Neuronal stem cell (in vitro differentiated cells): ENCODE results near the gene CCDC86.

Experiments used
- DNase-seq: peaks from one replicate; pipeline ENCODE4 v3.0.0-alpha.2; 2013; ENCODE audit warnings: low spot score
- H2AFZ ChIP-seq: one replicate; pipeline ENCODE4 v1.6.1; 2013; ENCODE audit warnings: mild to moderate bottlenecking, low read length, inconsistent platforms
- H2AK5ac ChIP-seq: 2 replicates; pipeline ENCODE4 v1.6.1; 2013; ENCODE audit warnings: low read depth, mild to moderate bottlenecking, inconsistent platforms, low read length, moderate library complexity, mixed read lengths
- H2BK120ac ChIP-seq: 2 replicates; pipeline ENCODE4 v1.6.1; 2013; ENCODE audit warnings: low read depth, mild to moderate bottlenecking, inconsistent platforms, low read length, moderate library complexity, mixed read lengths
- H2BK12ac ChIP-seq: one replicate; pipeline ENCODE4 v1.6.1; 2013; ENCODE audit warnings: low read length, inconsistent platforms
- H2BK15ac ChIP-seq: 2 replicates; pipeline ENCODE4 v1.6.1; 2013; ENCODE audit warnings: mild to moderate bottlenecking, low read length, inconsistent platforms, mixed read lengths
- H2BK5ac ChIP-seq: one replicate; pipeline ENCODE4 v1.6.1; 2013; ENCODE audit warnings: inconsistent platforms, mild to moderate bottlenecking, low read length, moderate library complexity
- H3K14ac ChIP-seq: one replicate; pipeline ENCODE4 v1.6.1; 2013; ENCODE audit warnings: low read length, inconsistent platforms
- H3K18ac ChIP-seq: 2 replicates; pipeline ENCODE4 v1.6.1; 2013; ENCODE audit warnings: low read length, inconsistent platforms
- H3K23ac ChIP-seq: 2 replicates; pipeline ENCODE4 v1.6.1; 2013; ENCODE audit warnings: low read depth, mild to moderate bottlenecking, mixed read lengths, low read length, inconsistent platforms; ENCODE audit not compliant: poor library complexity
- H3K27ac ChIP-seq: replicated peaks from 3 replicates; pipeline ENCODE4 v1.5.1; 2013; ENCODE audit warnings: low read length, inconsistent platforms
- H3K27me3 ChIP-seq, 3 experiments: 2 replicates each; pipeline ENCODE4 v1.6.1; 2013; ENCODE audit warnings: low read length in 3 of 3, mild to moderate bottlenecking in 2 of 3, inconsistent platforms in 1 of 3, low read depth in 1 of 3, mixed read lengths in 1 of 3, moderate library complexity in 1 of 3; ENCODE audit not compliant: control insufficient read depth in 3 of 3, insufficient read depth in 3 of 3
- H3K36me3 ChIP-seq, 2 donors: replicated peaks in 1 of 2; 2 replicates each; pipeline ENCODE4 v1.6.1; 2013; ENCODE audit warnings: low read length in 2 of 2; ENCODE audit not compliant: control insufficient read depth in 2 of 2, insufficient read depth in 2 of 2
- H3K4ac ChIP-seq: 2 replicates; pipeline ENCODE4 v1.6.1; 2013; ENCODE audit warnings: inconsistent platforms, mild to moderate bottlenecking, low read length, moderate library complexity
- H3K4me1 ChIP-seq, 2 donors: 1 replicate in 1 of 2; 2 replicates in 1 of 2; pipeline ENCODE4 v1.6.1; 2013; ENCODE audit warnings: low read length in 2 of 2, low read depth in 1 of 2; ENCODE audit not compliant: control insufficient read depth in 2 of 2, insufficient read depth in 1 of 2
- H3K4me2 ChIP-seq: one replicate; pipeline ENCODE4 v1.6.1; 2013; ENCODE audit warnings: mild to moderate bottlenecking, low read length, inconsistent platforms; ENCODE audit not compliant: insufficient read depth, poor library complexity, severe bottlenecking
- H3K4me3 ChIP-seq, 2 donors: 2 replicates each; pipeline ENCODE4 v1.5.1; 2013; ENCODE audit warnings: low read length in 2 of 2, mild to moderate bottlenecking in 2 of 2, inconsistent platforms in 1 of 2, moderate library complexity in 1 of 2
- H3K79me1 ChIP-seq: one replicate; pipeline ENCODE4 v1.6.1; 2013; ENCODE audit warnings: low read depth, mild to moderate bottlenecking, inconsistent platforms, low read length, moderate library complexity
- H3K9ac ChIP-seq: one replicate; pipeline ENCODE4 v1.6.1; 2013; ENCODE audit warnings: mild to moderate bottlenecking, low read depth, low read length, inconsistent platforms; ENCODE audit not compliant: poor library complexity
- H3K9me3 ChIP-seq, 2 donors: replicated peaks in 1 of 2; 2 replicates each; pipeline versions ENCODE3 to v1.6.1; 2013; ENCODE audit warnings: low read length in 2 of 2, mild to moderate bottlenecking in 2 of 2, inconsistent platforms in 1 of 2, low read depth in 1 of 2, mixed read lengths in 1 of 2, moderate library complexity in 1 of 2; ENCODE audit not compliant: control insufficient read depth in 2 of 2, insufficient read depth in 1 of 2
- H4K8ac ChIP-seq: one replicate; pipeline ENCODE4 v1.6.1; 2013; ENCODE audit warnings: low read depth, mild to moderate bottlenecking, inconsistent platforms, low read length, moderate library complexity
- H4K91ac ChIP-seq: one replicate; pipeline ENCODE4 v1.6.1; 2013; ENCODE audit warnings: low read length, low read depth, mild to moderate bottlenecking, inconsistent platforms; ENCODE audit not compliant: poor library complexity
- WGBS, 2 donors: extraction: QIAGEN DNeasy Blood & Tissue Kit; methylation state at CpG; one replicate each; pipeline ENCODE4 v1.1.7; 2013; ENCODE audit warnings: missing lambda C conversion rate in 2 of 2, mixed read lengths in 1 of 2; ENCODE audit not compliant: insufficient read length in 2 of 2, insufficient replicate concordance in 1 of 2; ENCODE audit errors: extremely low coverage in 2 of 2; 5-methylcytosine and 5-hydroxymethylcytosine counted together

The CCDC86 gene

GRCh38 chr11:60874421-60875365 lies 32.8 kb downstream of the CCDC86 start:
- H2BK15ac ChIP-seq, result no peak overlapping the region
- no peak overlapping the region for H4K8ac ChIP-seq
- H4K91ac ChIP-seq, result no peak overlapping the region
- no peak overlapping the region for H3K4ac ChIP-seq
- no peak overlapping the region for H3K18ac ChIP-seq
- no peak overlapping the region for H2BK120ac ChIP-seq
- H3K36me3 ChIP-seq, result peaks cover 3 to 16% of the 10 kb centered on the region in 2 donors
- H2BK12ac ChIP-seq, result no peak overlapping the region
- H3K9me3 ChIP-seq, result no peaks in the 10 kb centered on the region
- H3K23ac ChIP-seq, result no peak overlapping the region
- DNase-seq, result no peak
- no CpG with 5 or more reads among the region's 13 CpGs for WGBS, 2 donors
- no peaks in the 10 kb centered on the region for H3K27me3 ChIP-seq
- H2AK5ac ChIP-seq, result no peak overlapping the region
- H3K4me3 ChIP-seq, result no peak overlapping the region
- peaks cover 0 to 1% of the 10 kb centered on the region in 2 donors for H3K4me1 ChIP-seq
- H2BK5ac ChIP-seq, result no peak overlapping the region
- H3K9ac ChIP-seq, result no peak overlapping the region
- H2AFZ ChIP-seq, result no peak overlapping the region
- no peak overlapping the region for H3K14ac ChIP-seq
- no peak overlapping the region for H3K4me2 ChIP-seq
- H3K79me1 ChIP-seq, result no peaks in the 10 kb centered on the region
- no peak overlapping the region for H3K27ac ChIP-seq

- no peak overlapping the region for H3K18ac ChIP-seq
- peaks cover 0 to 1% of the 10 kb centered on the region in 2 donors for H3K4me1 ChIP-seq
- no peak overlapping the region for H4K8ac ChIP-seq
- peaks cover 8 to 22% of the 10 kb centered on the region in 2 donors for H3K36me3 ChIP-seq
- H2BK15ac ChIP-seq, result no peak overlapping the region
- H3K9me3 ChIP-seq, result no peaks in the 10 kb centered on the region
- no peak overlapping the region for H3K14ac ChIP-seq
- whole genome bisulfite sequencing, 2 donors, result no CpG with 5 or more reads among the region's 7 CpGs
- H2AFZ ChIP-seq, result no peak overlapping the region
- no peak overlapping the region for H2BK120ac ChIP-seq
- DNase-seq, result no peak
- H2BK5ac ChIP-seq, result no peak overlapping the region
- H4K91ac ChIP-seq, result no peak overlapping the region
- H3K27ac ChIP-seq, result no peak overlapping the region
- H3K4me3 ChIP-seq, result no peak overlapping the region
- no peak overlapping the region for H2BK12ac ChIP-seq
- no peak overlapping the region for H3K4me2 ChIP-seq
- H3K4ac ChIP-seq, result no peak overlapping the region
- H2AK5ac ChIP-seq, result no peak overlapping the region
- no peaks in the 10 kb centered on the region for H3K79me1 ChIP-seq
- H3K23ac ChIP-seq, result no peak overlapping the region
- no peak overlapping the region for H3K9ac ChIP-seq
- H3K27me3 ChIP-seq, result no peaks in the 10 kb centered on the region
Measured at GRCh38 chr11:60875366-60876167, 33.7 kb downstream of the CCDC86 start.

GRCh38 chr11:60876168-60876485 lies 34.2 kb downstream of the CCDC86 start:
- Histone ChIP-seq H3K4me2 (no peak overlapping the region), H4K91ac (no peak overlapping the region), H3K27ac (no peak overlapping the region), H2BK120ac (no peak overlapping the region), H3K9ac (no peak overlapping the region), H2BK12ac (no peak overlapping the region), H3K4me3 (no peak overlapping the region), H3K36me3 (peaks cover 8 to 22% of the 10 kb centered on the region in 2 donors), H3K79me1 (no peaks in the 10 kb centered on the region), H3K14ac (no peak overlapping the region), H2AK5ac (no peak overlapping the region), H3K4ac (no peak overlapping the region), H4K8ac (no peak overlapping the region), H3K18ac (no peak overlapping the region), H2BK15ac (no peak overlapping the region), H3K9me3 (no peaks in the 10 kb centered on the region), H3K4me1 (peaks cover 1 to 5% of the 10 kb centered on the region in 2 donors), H3K27me3 (no peaks in the 10 kb centered on the region), H2AFZ (no peak overlapping the region), H2BK5ac (no peak overlapping the region), H3K23ac (no peak overlapping the region)
- WGBS, 2 donors, result no CpG with 5 or more reads among the region's 2 CpGs
- DNase-seq, result no peak
